HuH-7.5 (cell line): ENCODE measurements around the gene PSTK.
A peak's percentile ranks its signal among the peaks of the same experiment; 100 is the strongest.

ENCODE experiments used
- DNase-seq: peaks from one replicate; pipeline ENCODE4 v3.0.0; 2011; ENCODE audit warnings: low spot score

PSTK gene

GRCh38 chr10:122980209-122981065 lies at the start of gene PSTK:
PSTK (plus strand) TSS chr10:122980401; CDS start chr10:122980480, 79 bp downstream.
- peak; percentile 74 for DNase-seq

GRCh38 chr10:122931088-122931906 lies 48.9 kb upstream of the PSTK start:
- no peak for DNase-seq

- DNase-seq: no peak
Measured at GRCh38 chr10:122939133-122939855, 40.9 kb upstream of the PSTK start.

- no peak for DNase-seq
Measured at GRCh38 chr10:122939856-122940543, 40.2 kb upstream of the PSTK start.

- no peak for DNase-seq
Measured at GRCh38 chr10:122949296-122949695, 30.9 kb upstream of the PSTK start.

- DNase-seq: peak; percentile 83
Measured at GRCh38 chr10:122953902-122954730, 26.1 kb upstream of the PSTK start, which contains the start of gene C10orf88. C10orf88 (minus strand) TSS chr10:122954227; CDS start chr10:122954178, 49 bp downstream.

GRCh38 chr10:122954731-122955050 lies 25.5 kb upstream of the PSTK start:
- no peak for DNase-seq

GRCh38 chr10:122955892-122956291 lies 24.3 kb upstream of the PSTK start:
- no peak for DNase-seq

GRCh38 chr10:122957474-122957873 lies 22.7 kb upstream of the PSTK start:
- peak; percentile 10 for DNase-seq

- DNase-seq: no peak
Measured at GRCh38 chr10:122962405-122962804, 17.8 kb upstream of the PSTK start.

GRCh38 chr10:122966879-122967278 lies 13.3 kb upstream of the PSTK start:
- no peak for DNase-seq

GRCh38 chr10:122968698-122969097 lies 11.5 kb upstream of the PSTK start:
- no peak for DNase-seq

- no peak for DNase-seq
Measured at GRCh38 chr10:122974023-122974422, 6.2 kb upstream of the PSTK start.

GRCh38 chr10:122974543-122975064 lies 5.6 kb upstream of the PSTK start:
- DNase-seq: no peak

- DNase-seq: peak; percentile 37
Measured at GRCh38 chr10:122981066-122981464, 864 bp downstream of the PSTK start.

GRCh38 chr10:122983898-122984297 lies 3.7 kb downstream of the PSTK start:
- DNase-seq: no peak

GRCh38 chr10:122984708-122985107 lies 4.5 kb downstream of the PSTK start:
- no peak for DNase-seq

GRCh38 chr10:122986335-122986734 lies 6.1 kb downstream of the PSTK start:
- DNase-seq: no peak

- DNase-seq: no peak
Measured at GRCh38 chr10:122988501-122988900, 8.3 kb downstream of the PSTK start.

- no peak for DNase-seq
Measured at GRCh38 chr10:122990278-122990677, 10.1 kb downstream of the PSTK start.
